GM19035 (cell line): ENCODE results near the gene OR51B2.
"Not testable (repeated sequence)": the region's sequence is repeated elsewhere in the genome, so short reads cannot be mapped to it uniquely, and the experiment has no call there.

Experiments
- ATAC-seq: cut with Tn5 transposase; IDR thresholded peaks from one replicate; pipeline ENCODE4 v1.9.1; 2021; ENCODE audit not compliant: unreplicated experiment

The OR51B2 gene, protein sequence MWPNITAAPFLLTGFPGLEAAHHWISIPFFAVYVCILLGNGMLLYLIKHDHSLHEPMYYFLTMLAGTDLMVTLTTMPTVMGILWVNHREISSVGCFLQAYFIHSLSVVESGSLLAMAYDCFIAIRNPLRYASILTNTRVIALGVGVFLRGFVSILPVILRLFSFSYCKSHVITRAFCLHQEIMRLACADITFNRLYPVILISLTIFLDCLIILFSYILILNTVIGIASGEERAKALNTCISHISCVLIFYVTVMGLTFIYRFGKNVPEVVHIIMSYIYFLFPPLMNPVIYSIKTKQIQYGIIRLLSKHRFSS

GRCh38 chr11:5324197-5324596 lies at the start of gene OR51B2:
TSS of gene OR51B2 (minus strand) at chr11:5324297. CDS start at chr11:5324297, 0 bp downstream.
- ATAC-seq, result no peak

GRCh38 chr11:5369789-5370188 lies 45.7 kb upstream of the OR51B2 start:
- no peak for ATAC-seq

DNA sequence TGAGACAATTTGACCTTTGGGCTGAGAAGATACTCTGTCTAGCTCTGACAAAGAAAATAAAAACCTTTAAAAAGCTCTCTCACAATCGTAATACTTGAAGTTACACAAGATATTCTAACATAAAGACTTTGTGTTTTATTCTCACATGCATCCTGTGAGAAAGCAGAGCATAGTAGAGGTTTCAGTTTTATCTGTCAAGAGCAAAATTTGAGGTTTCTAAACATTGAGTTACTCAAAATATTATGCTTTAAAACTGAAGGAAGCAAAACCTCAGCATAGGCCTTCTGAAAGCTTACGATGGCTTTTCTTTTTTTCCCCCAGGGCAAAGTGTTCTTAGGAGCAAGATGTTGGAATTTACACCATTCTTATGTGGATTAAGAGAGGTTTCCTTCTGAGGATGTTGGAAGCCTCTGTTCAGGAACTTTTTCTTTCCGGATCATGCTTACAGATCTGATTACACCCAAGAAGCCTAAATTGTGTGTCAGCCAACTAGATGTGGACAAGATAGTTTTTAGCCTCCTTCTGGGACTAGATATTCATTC lies 44.5 kb upstream of the OR51B2 start:
- ATAC-seq, result no peak

DNA sequence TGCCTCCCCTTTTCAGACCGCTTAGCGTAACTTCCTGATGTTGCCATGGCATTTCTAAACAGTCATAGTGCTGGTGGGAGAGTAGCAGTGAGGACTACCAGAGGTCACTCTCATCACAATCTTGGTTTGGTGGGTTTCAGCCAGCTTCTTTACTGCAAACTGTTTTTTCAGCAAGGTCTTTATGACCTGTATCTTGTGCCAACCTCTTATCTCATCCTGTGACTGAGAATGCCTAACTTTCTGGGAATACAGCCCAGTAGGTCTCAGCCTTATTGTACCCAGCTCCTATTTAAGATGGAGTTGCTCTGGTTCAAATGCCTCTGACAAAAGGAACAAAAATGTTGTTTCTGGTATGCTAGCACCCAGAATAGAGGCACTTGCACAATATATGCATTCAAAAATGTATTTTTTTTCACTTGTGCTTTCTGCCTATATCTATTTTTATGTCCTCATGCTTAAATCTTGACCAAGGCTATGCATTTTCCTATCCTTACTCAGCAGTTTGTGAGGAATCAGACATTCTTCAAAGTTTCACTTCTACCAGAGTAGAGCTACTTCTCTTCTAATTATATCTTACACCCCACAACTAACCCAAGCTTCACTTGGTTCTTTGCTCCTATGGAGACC lies 43.5 kb upstream of the OR51B2 start:
- ATAC-seq, result no peak

- ATAC-seq, result no peak
These were observed 42.8 kb upstream of the OR51B2 start for GRCh38 chr11:5366856-5367255.

DNA sequence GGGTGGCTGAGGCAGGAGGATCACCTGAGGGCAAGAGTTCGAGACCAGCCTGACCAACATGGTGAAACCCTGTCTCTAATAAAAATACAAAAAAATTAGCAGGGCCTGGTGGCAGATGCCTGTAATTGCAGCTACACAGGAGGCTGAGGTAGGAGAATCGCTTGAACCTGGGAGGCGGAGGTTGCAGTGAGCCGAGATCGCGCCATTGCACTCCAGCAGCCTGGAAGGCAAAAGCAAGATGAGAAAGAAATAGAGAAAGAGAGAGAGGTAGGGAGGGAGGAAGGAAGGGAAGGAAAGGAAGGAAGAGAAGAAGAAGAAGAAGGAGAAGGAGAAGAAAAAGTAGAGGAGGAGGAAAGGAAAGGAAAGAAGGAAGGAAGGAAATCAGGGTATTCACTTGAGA lies 42.3 kb upstream of the OR51B2 start:
- not testable (repeated sequence) for ATAC-seq

- no peak for ATAC-seq
These were observed 40.1 kb upstream of the OR51B2 start for GRCh38 chr11:5364214-5364613.

- no peak for ATAC-seq
These were observed 39.6 kb upstream of the OR51B2 start for GRCh38 chr11:5363679-5364078.

- ATAC-seq, result no peak
These were observed 38.0 kb upstream of the OR51B2 start for GRCh38 chr11:5362017-5362625.

GRCh38 chr11:5356031-5356430 lies 31.9 kb upstream of the OR51B2 start:
- ATAC-seq, result not testable (repeated sequence)

- ATAC-seq, result no peak
These were observed 27.1 kb upstream of the OR51B2 start, which contains the start of gene OR51B6 for GRCh38 chr11:5351208-5351607. TSS of gene OR51B6 (plus strand) at chr11:5351508. CDS start at chr11:5351508, 0 bp downstream.

- no peak for ATAC-seq
These were observed 25.5 kb upstream of the OR51B2 start for GRCh38 chr11:5349550-5349949.

DNA sequence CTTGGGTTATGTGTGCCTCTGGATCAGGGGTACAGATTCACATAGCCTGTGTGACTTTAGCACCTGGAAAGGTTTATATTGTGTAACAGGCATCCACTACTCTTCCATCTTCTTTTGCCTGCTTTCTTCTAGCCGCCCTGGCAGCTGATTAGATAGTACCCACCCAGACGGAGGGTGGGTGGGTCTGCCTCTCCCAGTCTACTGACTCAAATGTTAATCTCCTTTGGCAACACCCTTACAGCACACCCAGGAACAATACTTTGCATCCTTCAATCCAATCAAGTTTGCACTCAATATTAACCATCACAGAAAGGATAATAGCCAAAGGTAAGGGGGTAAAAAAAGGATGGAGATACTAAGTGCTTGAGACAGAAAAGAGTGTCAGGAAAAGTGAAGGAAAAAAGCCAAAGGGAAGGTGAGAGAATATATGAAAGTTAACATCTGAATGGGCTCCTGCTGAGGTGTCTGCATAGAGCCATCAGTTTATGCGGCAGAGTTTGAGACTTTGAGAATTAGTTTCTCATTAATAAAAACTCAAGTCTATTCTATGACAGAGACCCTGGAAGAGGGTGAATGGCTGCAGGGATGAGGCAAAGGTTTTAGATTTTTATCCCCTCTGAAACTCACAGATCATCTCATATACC lies 24.6 kb upstream of the OR51B2 start:
- ATAC-seq, result no peak

DNA sequence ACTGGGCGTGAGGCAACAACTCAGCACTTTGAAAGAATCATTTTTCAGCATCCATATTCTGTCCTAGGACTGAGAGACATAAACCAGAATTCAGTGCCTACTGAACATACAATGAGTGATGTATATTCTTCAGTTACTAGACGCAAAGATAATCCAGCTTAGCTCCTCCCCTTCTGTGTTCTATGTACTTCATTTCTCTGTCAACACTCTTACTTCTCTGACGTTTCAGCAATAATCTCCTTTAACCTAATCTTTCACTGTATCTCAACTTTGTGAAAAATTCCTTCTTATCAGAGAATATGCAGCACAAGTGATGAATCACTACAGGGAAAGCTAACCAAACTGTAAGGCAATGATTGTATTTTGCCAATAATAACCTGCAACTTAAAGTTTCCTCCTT lies 21.7 kb upstream of the OR51B2 start:
- no peak for ATAC-seq

GRCh38 chr11:5343474-5344335 lies 19.6 kb upstream of the OR51B2 start, which contains the start of gene OR51B5:
TSS of gene OR51B5 (minus strand) at chr11:5343524. CDS start at chr11:5343524, 0 bp downstream.
- no peak for ATAC-seq

GRCh38 chr11:5339771-5340322 lies 15.8 kb upstream of the OR51B2 start:
- peak; percentile 43 for ATAC-seq

DNA sequence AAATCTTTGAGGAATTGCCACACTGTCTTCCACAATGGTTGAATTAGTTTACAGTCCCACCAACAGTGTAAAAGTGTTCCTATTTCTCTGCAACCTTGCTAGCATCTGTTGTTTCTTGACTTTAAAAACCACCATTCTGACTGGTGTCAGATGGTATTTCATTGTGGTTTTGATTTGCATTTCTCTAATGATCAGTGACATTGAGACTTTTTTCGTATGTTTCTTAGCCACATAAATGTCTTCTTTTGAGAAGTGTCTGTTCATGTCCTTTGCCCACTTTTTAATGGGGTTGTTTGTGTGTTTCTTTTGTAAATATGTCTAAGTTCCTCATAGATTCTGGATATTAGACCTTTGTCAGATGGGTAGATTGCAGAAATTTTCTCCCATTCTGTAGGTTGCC lies 13.2 kb upstream of the OR51B2 start:
- ATAC-seq, result not testable (repeated sequence)

GRCh38 chr11:5336331-5336730 lies 12.2 kb upstream of the OR51B2 start:
- no peak for ATAC-seq

DNA sequence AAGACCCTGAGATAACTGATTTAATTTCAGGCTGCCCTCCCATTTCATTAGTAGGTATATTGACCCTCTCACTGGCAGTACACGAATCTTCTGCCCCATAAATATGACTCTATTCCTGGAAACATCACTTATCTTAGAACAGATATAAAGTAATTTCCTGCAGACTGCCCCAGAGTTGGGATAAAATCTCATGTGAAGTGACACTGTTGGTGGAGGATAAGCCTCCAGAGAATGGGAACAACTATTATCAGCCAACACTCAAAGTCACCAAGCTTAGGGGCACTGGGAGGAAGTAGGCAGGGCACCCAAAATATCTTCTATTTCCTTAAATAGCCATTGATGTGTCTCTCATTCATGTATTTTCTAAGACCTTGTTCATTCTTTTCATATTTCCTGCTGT lies 11.1 kb upstream of the OR51B2 start:
- ATAC-seq, result no peak

GRCh38 chr11:5317292-5317691 lies 6.8 kb downstream of the OR51B2 start:
- ATAC-seq, result no peak
